Measurements from ENCODE around the gene STAB1.
A peak's percentile ranks its signal among the peaks of the same experiment; 100 is the strongest.

The STAB1 gene

DNA sequence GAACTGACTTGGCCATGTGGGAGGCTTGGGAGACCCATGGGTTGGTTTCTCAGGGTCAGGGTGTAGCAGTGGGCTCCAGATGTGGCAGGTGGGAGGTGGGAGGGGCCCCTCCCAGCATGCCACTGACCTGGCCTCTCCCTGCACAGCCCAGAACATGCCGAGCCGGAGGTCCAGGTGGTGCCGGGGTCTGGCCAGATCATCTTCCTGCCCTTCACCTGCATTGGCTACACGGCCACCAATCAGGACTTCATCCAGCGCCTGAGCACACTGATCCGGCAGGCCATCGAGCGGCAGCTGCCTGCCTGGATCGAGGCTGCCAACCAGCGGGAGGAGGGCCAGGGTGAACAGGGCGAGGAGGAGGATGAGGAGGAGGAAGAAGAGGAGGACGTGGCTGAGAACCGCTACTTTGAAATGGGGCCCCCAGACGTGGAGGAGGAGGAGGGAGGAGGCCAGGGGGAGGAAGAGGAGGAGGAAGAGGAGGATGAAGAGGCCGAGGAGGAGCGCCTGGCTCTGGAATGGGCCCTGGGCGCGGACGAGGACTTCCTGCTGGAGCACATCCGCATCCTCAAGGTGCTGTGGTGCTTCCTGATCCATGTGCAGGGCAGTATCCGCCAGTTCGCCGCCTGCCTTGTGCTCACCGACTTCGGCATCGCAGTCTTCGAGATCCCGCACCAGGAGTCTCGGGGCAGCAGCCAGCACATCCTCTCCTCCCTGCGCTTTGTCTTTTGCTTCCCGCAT lies 7.9 kb upstream of the STAB1 start:
- Histone ChIP-seq H3K4me2 (ENCODE audit: insufficient read depth, low read length) (no peak overlapping the region), H3K27ac (ENCODE audit: low read length) (no peak overlapping the region), H4K20me1 (ENCODE audit: insufficient read depth, low read length) (peaks cover 6% of the 10 kb centered on the region), H3K27me3 (ENCODE audit: insufficient read depth, low read length, poor library complexity) (no peaks in the 10 kb centered on the region), H3K9me3 (ENCODE audit: insufficient read depth, low read length, severe bottlenecking) (no peaks in the 10 kb centered on the region), H2AFZ (ENCODE audit: low read depth, low read length) (no peak overlapping the region), H3K9ac (ENCODE audit: low read depth, low read length) (no peak overlapping the region), H3K36me3 (ENCODE audit: insufficient read depth, low read length) (peaks cover 91% of the 10 kb centered on the region), H3K4me1 (ENCODE audit: insufficient read depth, low read length) (no peaks in the 10 kb centered on the region), H3K4me3 (ENCODE audit: low read depth in 1 of 2, low read length in 2 of 2) (no peak overlapping the region), H3K79me2 (ENCODE audit: insufficient read depth, low read length) (no peaks in the 10 kb centered on the region)
- TF ChIP-seq EZH2 (IDR thresholded peaks at IDR 0.05; ENCODE audit: borderline replicate concordance, low read depth, low read length, severe bottlenecking): no peak
- TF ChIP-seq, protein P1, sequence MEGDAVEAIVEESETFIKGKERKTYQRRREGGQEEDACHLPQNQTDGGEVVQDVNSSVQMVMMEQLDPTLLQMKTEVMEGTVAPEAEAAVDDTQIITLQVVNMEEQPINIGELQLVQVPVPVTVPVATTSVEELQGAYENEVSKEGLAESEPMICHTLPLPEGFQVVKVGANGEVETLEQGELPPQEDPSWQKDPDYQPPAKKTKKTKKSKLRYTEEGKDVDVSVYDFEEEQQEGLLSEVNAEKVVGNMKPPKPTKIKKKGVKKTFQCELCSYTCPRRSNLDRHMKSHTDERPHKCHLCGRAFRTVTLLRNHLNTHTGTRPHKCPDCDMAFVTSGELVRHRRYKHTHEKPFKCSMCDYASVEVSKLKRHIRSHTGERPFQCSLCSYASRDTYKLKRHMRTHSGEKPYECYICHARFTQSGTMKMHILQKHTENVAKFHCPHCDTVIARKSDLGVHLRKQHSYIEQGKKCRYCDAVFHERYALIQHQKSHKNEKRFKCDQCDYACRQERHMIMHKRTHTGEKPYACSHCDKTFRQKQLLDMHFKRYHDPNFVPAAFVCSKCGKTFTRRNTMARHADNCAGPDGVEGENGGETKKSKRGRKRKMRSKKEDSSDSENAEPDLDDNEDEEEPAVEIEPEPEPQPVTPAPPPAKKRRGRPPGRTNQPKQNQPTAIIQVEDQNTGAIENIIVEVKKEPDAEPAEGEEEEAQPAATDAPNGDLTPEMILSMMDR (IDR thresholded peaks at IDR 0.05; ENCODE audit: borderline replicate concordance, extremely low read depth, low read length, poor library complexity, severe bottlenecking): no peak
- ATAC-seq (ENCODE audit: insufficient read depth, low read depth) (no peak), DNase-seq (no peak)

GRCh38 chr3:52487788-52488691 lies 7.1 kb upstream of the STAB1 start:
- H3K27ac ChIP-seq (ENCODE audit: low read length): no peak overlapping the region
- H3K4me1 ChIP-seq (ENCODE audit: insufficient read depth, low read length): no peaks in the 10 kb centered on the region
- H3K27me3 ChIP-seq (ENCODE audit: insufficient read depth, low read length, poor library complexity): no peaks in the 10 kb centered on the region
- H2AFZ ChIP-seq (ENCODE audit: low read depth, low read length): no peak overlapping the region
- peaks cover 91% of the 10 kb centered on the region for H3K36me3 ChIP-seq (ENCODE audit: insufficient read depth, low read length)
- no peak overlapping the region for H3K9ac ChIP-seq (ENCODE audit: low read depth, low read length)
- H4K20me1 ChIP-seq (ENCODE audit: insufficient read depth, low read length): peaks cover 7% of the 10 kb centered on the region; the same call in 1 of the 2 replicates
- no peak for TF ChIP-seq EZH2 (IDR thresholded peaks at IDR 0.05; ENCODE audit: borderline replicate concordance, low read depth, low read length, severe bottlenecking)
- TF ChIP-seq, protein P1 (IDR thresholded peaks at IDR 0.05; ENCODE audit: borderline replicate concordance, extremely low read depth, low read length, poor library complexity, severe bottlenecking): no peak
- H3K9me3 ChIP-seq (ENCODE audit: insufficient read depth, low read length, severe bottlenecking): no peaks in the 10 kb centered on the region
- H3K4me2 ChIP-seq (ENCODE audit: insufficient read depth, low read length): no peak overlapping the region
- no peaks in the 10 kb centered on the region for H3K79me2 ChIP-seq (ENCODE audit: insufficient read depth, low read length)
- DNase-seq: no peak
- H3K4me3 ChIP-seq (ENCODE audit: low read depth in 1 of 2, low read length in 2 of 2): no peak overlapping the region
- 0 out of 3 replicates have a peak, but pooled peaks have one; percentile 7 for ATAC-seq (ENCODE audit: insufficient read depth, low read depth)

GRCh38 chr3:52488746-52489145 lies 6.4 kb upstream of the STAB1 start:
- Histone ChIP-seq H3K27ac (ENCODE audit: low read length) (no peak overlapping the region), H3K4me3 (ENCODE audit: low read depth in 1 of 2, low read length in 2 of 2) (no peak overlapping the region), H3K27me3 (ENCODE audit: insufficient read depth, low read length, poor library complexity) (no peaks in the 10 kb centered on the region), H3K4me1 (ENCODE audit: insufficient read depth, low read length) (no peaks in the 10 kb centered on the region), H4K20me1 (ENCODE audit: insufficient read depth, low read length) (peaks cover 14% of the 10 kb centered on the region), H3K9ac (ENCODE audit: low read depth, low read length) (no peak overlapping the region), H3K79me2 (ENCODE audit: insufficient read depth, low read length) (no peaks in the 10 kb centered on the region), H3K36me3 (ENCODE audit: insufficient read depth, low read length) (peaks cover 90% of the 10 kb centered on the region), H2AFZ (ENCODE audit: low read depth, low read length) (no peak overlapping the region), H3K4me2 (ENCODE audit: insufficient read depth, low read length) (no peak overlapping the region), H3K9me3 (ENCODE audit: insufficient read depth, low read length, severe bottlenecking) (no peaks in the 10 kb centered on the region)
- TF ChIP-seq EZH2 (IDR thresholded peaks at IDR 0.05; ENCODE audit: borderline replicate concordance, low read depth, low read length, severe bottlenecking): no peak
- TF ChIP-seq, protein P1 (IDR thresholded peaks at IDR 0.05; ENCODE audit: borderline replicate concordance, extremely low read depth, low read length, poor library complexity, severe bottlenecking): no peak
- DNase-seq (no peak), ATAC-seq (ENCODE audit: insufficient read depth, low read depth) (no peak)
